Kidney epithelial cell (primary cell): ENCODE data around the gene ARMC5. TPM values are rescaled to one million over a fixed set of nuclear protein-coding genes. Genes with fewer than 3 reads are reported as not detected.

Source experiments
- DNase-seq: peaks from one replicate; pipeline ENCODE4 v3.0.0-alpha.2; 2010; ENCODE audit warnings: low read depth
- H3K27me3 ChIP-seq: 2 replicates; pipeline ENCODE4 v1.6.0; 2011; ENCODE audit warnings: low read length; ENCODE audit not compliant: control insufficient read depth, insufficient read depth
- H3K36me3 ChIP-seq: 2 replicates; pipeline ENCODE4 v1.5.1; 2011; ENCODE audit warnings: low read length; ENCODE audit not compliant: control insufficient read depth, insufficient read depth
- H3K4me3 ChIP-seq: 2 replicates; pipeline ENCODE4 v1.5.1; 2011; ENCODE audit warnings: low read depth, mild to moderate bottlenecking, control low read depth, low read length
- CTCF ChIP-seq: IDR thresholded peaks from 2 replicates; pipeline ENCODE4 v1.5.1; 2011; ENCODE audit warnings: mild to moderate bottlenecking, moderate library complexity, low read length, control low read depth, inconsistent platforms; ENCODE audit not compliant: insufficient read depth, poor library complexity, severe bottlenecking
- total RNA-seq: library from RNA; depleted of rRNA; stranded (reverse); fragments of >200 nt; gene quantifications from 2 replicates; pipeline ENCODE4 v1.2.3, GENCODE V29; 2015

Gene ARMC5
- total RNA-seq, 1 donor from 2014 or later = 18.7 TPM

DNA sequence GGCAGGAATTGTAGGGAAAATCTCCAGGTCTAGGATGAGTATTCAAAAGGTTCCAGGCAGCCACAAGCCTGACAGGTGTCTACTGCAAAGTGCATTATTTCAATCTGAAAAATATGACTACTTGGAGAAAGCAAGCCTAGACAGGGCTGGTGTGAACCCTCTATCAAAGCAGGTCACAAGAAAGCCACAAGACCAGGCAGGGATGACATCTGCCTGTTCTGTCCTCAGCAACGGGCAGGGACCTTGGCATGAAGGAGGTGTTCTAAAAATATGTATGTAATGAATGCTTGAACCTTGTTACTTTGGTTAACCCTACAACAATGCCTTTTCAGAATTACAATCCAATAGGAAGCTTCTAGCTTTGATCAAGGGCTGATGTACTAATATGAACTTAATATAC is 30.0 kb upstream of the ARMC5 start:
- TF ChIP-seq CTCF = no peak
- no peak overlapping the region for H3K4me3 ChIP-seq
- no peaks in the 10 kb centered on the region for H3K36me3 ChIP-seq
- peaks cover 12% of the 10 kb centered on the region for H3K27me3 ChIP-seq
- no peak for DNase-seq

DNA sequence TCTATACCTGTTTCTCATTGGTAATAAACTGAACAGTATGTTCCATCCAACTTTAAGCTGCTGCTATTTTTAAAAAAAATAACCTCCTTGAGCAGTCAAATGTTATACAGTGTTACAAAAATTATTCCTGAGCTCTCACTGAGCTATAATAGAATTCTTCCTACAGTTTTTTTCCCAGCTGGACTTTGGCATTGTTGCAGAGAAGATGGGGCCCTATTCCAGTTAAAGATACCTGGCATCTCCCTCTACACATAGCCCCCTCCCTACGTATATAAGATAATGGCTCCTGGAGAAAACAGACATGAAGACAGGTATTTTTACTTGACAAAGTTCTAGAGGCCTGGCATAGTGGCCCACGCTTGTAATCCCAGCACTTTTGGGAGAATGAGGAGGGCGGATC is 29.5 kb upstream of the ARMC5 start:
- H3K36me3 ChIP-seq = no peaks in the 10 kb centered on the region
- TF ChIP-seq CTCF = no peak
- DNase-seq = no peak
- H3K4me3 ChIP-seq = no peak overlapping the region
- peaks cover 12% of the 10 kb centered on the region for H3K27me3 ChIP-seq

- no peaks in the 10 kb centered on the region for H3K36me3 ChIP-seq
- H3K27me3 ChIP-seq = peaks cover 12% of the 10 kb centered on the region
- no peak for TF ChIP-seq CTCF
- no peak for DNase-seq
- H3K4me3 ChIP-seq = no peak overlapping the region
These were observed 28.8 kb upstream of the ARMC5 start for GRCh38 chr16:31430380-31431052.

DNA sequence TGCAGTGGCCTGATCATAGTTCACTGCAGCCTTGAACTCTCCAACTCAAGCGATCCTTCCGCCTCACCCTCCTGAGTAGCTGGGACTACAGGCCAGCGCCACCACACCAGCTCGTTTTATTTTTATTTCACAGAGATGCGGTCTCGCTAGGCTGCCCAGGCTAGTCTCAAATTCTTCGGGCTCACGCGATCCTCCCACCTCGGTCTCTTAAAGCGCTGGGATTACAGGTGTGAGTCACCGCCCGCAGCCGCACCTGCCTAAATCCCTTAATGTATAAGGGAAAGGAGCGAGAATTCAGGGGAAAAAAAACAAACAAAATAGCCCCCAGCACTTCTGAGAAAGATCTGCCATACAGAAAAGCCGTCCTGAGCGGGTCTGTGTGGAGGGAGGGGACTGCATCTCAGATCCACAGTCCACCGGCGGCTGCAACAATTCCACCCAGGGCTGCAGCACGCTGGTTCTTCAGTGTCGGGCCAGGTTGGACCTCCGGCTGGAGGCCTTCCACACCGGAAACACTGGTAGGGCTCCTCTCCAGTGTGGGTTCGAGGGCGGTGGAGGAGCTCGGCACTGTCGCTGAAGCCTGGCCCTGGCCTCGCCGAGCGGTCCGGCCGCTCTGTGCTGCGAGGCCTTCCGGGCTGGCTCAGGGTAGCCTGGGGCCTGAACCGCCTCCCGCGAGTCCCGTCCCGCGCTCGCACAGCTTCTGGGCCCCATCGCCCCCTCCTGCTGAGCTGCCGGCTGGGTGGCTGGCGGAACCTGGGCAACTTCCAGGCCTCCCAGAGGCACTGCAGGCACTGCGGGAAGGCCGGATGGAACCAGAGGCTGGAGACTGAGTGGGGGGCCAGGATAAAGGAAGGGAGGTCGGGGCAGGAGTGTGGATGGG is 23.7 kb upstream of the ARMC5 start:
- no peaks in the 10 kb centered on the region for H3K27me3 ChIP-seq
- no peak for TF ChIP-seq CTCF
- no peak for DNase-seq
- no peaks in the 10 kb centered on the region for H3K36me3 ChIP-seq
- no peak overlapping the region for H3K4me3 ChIP-seq

DNA sequence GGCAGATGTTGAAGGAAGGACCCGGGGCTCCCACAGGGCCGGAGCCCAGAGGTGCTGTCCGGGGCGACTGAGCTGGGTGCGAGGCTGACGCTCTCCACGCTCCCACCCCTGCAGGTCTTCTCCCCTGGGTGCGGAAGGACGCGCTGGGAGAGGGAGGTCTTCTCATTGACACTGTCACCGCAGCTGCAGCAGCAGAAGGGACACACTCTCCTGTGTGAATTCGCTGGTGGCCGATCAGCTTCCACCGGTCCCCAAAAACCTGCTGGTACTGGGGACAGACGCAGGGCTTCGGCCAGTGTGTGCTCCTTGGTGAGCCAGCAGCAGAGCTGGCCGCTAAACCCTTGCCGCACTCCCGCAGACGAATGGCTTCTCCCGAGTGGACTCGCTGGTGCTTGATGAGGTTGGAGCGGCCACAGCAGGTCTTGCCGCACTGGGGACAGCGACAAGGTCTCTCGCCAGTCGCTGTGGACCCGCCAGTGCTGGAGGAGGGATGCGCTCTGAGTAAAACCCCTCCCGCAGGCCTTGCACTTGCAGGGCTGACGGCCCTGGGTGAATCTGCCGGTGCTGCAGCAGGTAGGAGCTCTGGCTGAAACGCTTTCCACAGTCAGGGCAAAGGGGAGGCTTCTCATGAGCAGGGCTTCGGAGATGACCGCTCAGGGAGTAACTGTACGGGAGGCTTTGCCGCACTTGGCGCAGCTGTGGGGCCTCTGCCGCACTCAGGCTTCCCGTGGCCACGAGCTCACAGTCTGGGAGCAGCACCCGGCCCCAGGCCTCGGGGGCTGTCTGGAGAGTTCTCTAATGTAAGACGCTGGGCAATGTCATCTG is 22.9 kb upstream of the ARMC5 start:
- Histone ChIP-seq H3K4me3 (no peak overlapping the region), H3K36me3 (no peaks in the 10 kb centered on the region), H3K27me3 (no peaks in the 10 kb centered on the region)
- DNase-seq = no peak
- TF ChIP-seq CTCF = no peak
